DMS114 treated with DMSO at 0.1 percent for 48 hours (cell line): ENCODE results near the gene ARRDC2.

ENCODE experiments used
- DNase-seq: peaks from one replicate; lab custom pipeline; 2025; ENCODE audit not compliant: unreplicated experiment; lab: John Stamatoyannopoulos, UW

Gene ARRDC2

DNA sequence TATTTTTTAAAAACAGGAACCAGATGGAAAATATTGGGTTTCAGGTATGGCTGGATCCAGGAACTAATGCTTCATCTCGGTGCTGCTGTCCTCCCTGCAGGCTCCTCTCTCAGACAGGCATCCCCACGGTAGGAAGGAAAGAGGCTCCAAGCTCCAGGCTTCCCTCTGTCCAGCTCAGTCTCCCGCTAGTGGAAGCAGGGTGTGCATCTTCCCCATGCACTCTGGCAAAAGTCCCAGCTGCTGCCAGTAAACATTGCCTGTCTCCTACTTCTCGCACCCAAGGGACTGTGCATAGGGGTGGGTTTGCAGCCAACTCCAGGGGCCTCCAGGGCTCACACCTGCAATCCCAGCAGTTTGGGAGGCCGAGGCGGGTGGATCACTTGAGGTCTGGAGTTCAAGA lies 49.6 kb downstream of the ARRDC2 start:
- DNase-seq: no peak

DNA sequence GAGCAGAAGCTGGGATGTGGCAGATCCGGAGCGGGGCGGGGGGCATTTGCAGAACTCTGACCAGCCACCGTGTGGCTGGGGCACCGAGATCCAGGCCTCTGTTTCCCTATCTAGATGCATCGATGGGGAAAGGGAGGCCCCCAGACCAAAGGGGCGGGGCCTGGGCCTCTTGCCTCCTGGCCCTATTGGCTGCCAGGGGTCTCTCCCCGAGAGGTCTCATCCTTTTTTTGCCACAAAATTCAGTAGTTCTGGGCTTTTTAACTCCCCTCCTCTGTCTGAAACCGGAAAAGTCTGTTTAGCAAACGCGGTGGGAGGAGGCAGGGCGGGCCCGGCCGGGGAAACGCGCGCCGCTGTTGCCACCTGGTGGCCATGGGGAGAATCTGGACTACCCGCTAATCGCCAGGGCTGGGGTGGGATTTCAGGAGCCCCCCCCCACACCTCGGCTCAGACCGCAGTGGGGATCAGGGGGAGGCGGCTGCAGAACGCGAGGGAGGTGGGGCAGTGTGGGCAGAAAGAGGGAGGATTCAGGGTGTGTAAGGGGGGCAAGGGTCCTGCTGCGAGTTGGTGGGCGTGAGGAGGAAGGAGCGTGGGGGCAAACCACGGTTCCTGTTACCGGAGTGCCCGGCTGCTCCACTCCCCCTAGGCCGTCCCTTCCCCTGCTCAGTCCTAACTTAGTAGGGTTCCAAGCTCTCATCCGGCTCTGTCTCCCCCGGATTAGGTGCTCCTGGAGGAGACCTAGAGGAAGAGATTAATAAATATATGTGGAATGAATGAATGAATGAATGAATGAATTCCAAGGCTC lies 50.4 kb downstream of the ARRDC2 start:
- DNase-seq: peak; percentile 81

DNA sequence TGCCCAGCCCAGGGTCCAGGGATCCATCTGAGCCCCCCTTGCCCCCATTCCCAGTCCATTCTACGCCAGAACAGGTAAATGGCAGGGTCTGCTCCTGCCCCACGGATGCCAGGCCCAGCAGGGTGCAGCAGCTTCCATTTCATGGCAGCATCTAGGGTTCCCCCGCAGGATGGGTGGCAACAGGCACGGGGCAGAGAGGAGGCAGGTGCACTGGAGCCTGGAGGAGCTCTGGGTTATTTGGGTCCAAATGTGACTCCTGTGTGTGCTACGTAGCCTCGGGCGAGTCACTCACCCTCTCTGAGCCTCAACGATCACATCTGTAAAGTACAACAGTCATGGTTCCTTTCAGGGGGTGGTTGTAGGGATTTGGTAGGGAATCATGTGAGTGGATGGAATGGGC lies 51.3 kb downstream of the ARRDC2 start:
- no peak for DNase-seq

DNA sequence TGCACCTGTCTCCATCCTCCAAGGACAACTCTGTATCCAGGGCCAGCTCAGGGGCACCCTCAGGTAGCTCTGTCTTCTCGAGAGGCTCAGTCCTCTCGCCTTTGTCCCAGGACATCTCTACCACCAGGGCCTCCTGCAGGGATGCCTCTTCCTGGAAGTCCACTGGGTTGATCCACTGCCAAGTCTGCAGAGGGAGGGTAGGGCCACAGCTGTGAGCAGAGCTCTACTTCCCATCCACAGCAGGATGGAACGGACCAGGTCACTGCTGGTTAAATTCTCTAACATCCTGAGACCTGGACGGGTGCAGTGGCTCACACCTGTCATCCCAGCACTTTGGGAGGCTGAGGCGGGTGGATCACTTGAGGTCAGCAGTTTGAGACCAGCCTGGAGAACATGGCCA lies 51.9 kb downstream of the ARRDC2 start:
- no peak for DNase-seq

DNA sequence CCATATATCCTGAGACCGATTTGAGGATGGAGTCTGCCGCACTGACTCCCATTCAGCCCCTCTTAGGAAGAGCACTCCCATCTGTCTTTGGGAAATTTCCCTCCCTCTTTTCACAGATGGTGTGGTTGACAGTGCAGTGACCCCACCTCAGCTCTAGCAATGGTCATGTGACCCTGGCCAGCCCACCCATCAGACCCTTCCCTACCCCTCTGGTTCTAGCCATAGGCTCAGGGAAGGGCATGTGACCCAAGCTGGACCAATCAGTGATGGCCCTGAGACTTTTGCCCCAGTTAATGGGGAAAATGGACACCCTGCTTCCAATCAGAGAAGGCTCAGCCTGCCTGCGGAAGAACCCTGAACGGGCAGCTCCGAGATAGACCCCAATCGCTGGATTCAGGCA lies 52.5 kb downstream of the ARRDC2 start:
- DNase-seq: no peak

DNA sequence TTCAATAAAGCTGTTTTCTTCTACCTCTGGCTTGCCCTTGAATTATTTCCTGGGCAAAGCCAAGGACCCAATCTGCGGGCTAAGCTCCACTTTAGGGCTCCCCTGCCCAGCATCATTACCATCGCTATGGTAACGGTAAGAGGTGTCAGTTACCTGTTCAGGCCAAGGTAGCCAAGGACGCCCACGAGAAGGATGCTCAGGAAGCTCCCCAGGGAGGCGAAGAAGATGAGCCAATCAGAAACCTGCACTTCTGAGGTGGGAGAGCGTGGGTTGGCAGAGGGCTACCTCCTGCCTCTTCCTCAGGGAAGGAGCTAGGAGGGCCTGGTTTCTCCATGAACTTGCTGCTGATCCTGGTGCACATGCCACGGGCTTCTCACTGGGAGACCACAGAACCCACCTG lies 54.1 kb downstream of the ARRDC2 start:
- no peak for DNase-seq

DNA sequence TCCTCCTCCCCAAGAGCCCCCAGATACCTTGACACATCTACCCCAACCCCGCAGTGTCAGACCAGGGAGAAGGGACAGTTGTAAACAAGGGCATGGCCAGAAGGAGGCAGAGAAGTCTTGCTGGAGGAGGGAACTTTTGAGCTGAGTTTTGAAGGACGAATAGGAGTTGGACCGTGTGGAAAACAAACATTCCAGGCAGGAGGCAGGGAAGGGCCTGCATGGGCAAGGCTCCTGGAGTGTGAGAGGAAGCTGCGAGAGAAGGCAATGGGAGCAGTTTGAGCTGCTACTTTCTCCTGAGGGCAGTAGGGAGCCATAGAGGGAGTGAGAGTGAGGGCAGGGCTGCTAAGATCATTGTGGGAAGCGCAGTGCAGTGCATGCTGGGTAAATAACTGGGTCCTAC lies 55.5 kb downstream of the ARRDC2 start:
- no peak for DNase-seq
